ENCODE data around the gene SPTB.

GRCh38 chr14:64856529-64857445, 22.9 kb downstream of the SPTB start:
- TF ChIP-seq, protein P1, sequence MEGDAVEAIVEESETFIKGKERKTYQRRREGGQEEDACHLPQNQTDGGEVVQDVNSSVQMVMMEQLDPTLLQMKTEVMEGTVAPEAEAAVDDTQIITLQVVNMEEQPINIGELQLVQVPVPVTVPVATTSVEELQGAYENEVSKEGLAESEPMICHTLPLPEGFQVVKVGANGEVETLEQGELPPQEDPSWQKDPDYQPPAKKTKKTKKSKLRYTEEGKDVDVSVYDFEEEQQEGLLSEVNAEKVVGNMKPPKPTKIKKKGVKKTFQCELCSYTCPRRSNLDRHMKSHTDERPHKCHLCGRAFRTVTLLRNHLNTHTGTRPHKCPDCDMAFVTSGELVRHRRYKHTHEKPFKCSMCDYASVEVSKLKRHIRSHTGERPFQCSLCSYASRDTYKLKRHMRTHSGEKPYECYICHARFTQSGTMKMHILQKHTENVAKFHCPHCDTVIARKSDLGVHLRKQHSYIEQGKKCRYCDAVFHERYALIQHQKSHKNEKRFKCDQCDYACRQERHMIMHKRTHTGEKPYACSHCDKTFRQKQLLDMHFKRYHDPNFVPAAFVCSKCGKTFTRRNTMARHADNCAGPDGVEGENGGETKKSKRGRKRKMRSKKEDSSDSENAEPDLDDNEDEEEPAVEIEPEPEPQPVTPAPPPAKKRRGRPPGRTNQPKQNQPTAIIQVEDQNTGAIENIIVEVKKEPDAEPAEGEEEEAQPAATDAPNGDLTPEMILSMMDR (IDR thresholded peaks at IDR 0.05) = no peak
- TF ChIP-seq EP300 (IDR thresholded peaks at IDR 0.05) (no peak), POLR2AphosphoS5 (IDR thresholded peaks at IDR 0.05) (no peak), POLR2A (IDR thresholded peaks at IDR 0.05) (no peak)
